Uterus (tissue), 2 donors: ENCODE data around the gene ABCG2.

Source experiments
- CTCF ChIP-seq, 4 experiments: fragments of 200-600 bp in 2 of 4; fragments of 450-650 bp in 2 of 4; sonication (generic) in 2 of 4; IDR thresholded peaks; one replicate each; pipeline ENCODE4 v1.5.1; 2016 to 2019; ENCODE audit warnings: antibody characterized with exemption in 4 of 4, mild to moderate bottlenecking in 2 of 4, moderate library complexity in 1 of 4
- POLR2A ChIP-seq, 2 donors: fragments of 450-650 bp; IDR thresholded peaks; one replicate each; pipeline ENCODE4 v1.6.1; 2016; ENCODE audit warnings: antibody characterized with exemption in 2 of 2, mild to moderate bottlenecking in 1 of 2, moderate library complexity in 1 of 2

DNA sequence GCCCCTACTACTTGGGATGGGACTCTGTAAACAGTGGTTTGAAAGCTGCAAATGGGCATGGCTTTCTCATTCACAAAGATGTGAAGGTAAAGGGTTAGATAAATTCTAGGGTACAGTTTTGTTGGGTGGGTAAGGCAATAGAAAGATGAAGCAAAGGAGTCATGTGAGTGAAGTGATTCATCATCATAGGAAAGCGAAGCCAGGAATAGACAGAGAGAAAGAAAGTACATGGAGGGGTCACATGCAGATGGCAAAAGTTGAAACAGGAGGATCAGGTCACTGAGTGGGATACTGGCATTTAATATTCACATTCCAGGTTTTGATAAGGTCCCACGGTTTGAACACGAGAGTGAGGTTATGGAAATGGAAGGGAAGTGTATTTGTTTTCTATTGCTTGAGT, 8.2 kb upstream of the ABCG2 start:
- no peak for TF ChIP-seq CTCF (IDR thresholded peaks at IDR 0.05)
- TF ChIP-seq POLR2A (IDR thresholded peaks at IDR 0.05): no peak
